OCI-LY7 (cell line): Measurements from ENCODE around the gene CAPN5. TPM values are rescaled to one million over a fixed set of nuclear protein-coding genes. Genes with fewer than 3 reads are reported as not detected.

Source experiments
- BruUV-seq: library from RNA; stranded (reverse); fragments of 400-500 nt; replicated peaks from 2 replicates; lab custom pipeline; 2021; lab: Mats Ljungman, UMichigan
- CTCF ChIA-PET: fragments of 300-600 bp; sonication (Branson Sonifier 250); formaldehyde crosslinking; loops from one replicate; lab custom pipeline; 2022; ENCODE audit warnings: antibody characterized with exemption; ENCODE audit not compliant: unreplicated experiment; lab: Charles Lee
- POLR2A ChIA-PET: fragments of 300-600 bp; sonication (Branson Sonifier 250); formaldehyde crosslinking; loops from one replicate; lab custom pipeline; 2022; ENCODE audit warnings: antibody characterized with exemption; lab: Charles Lee
- DNase-seq: peaks from one replicate; pipeline ENCODE4 v3.0.0-alpha.2; 2015; ENCODE audit warnings: low spot score
- H2AFZ ChIP-seq: fragments of 200-600 bp; sonication (generic), shearing (Covaris generic); 2 replicates; pipeline ENCODE4 v1.6.1; 2014; ENCODE audit warnings: mild to moderate bottlenecking, antibody characterized with exemption, low read length, moderate library complexity
- H3K27ac ChIP-seq: fragments of 200-600 bp; sonication (generic); 2 replicates; pipeline ENCODE4 v1.5.1; 2014; ENCODE audit warnings: mixed run types, low read depth, mild to moderate bottlenecking, moderate library complexity, low read length, inconsistent platforms; ENCODE audit not compliant: poor library complexity, severe bottlenecking
- H3K36me3 ChIP-seq: fragments of 200-600 bp; sonication (generic); 2 replicates; pipeline ENCODE4 v1.6.1; 2014; ENCODE audit warnings: mild to moderate bottlenecking, antibody characterized with exemption, low read length, moderate library complexity, mixed read lengths; ENCODE audit not compliant: insufficient read depth
- H3K4me1 ChIP-seq: fragments of 200-600 bp; sonication (generic); 2 replicates; pipeline ENCODE4 v1.5.1; 2014; ENCODE audit warnings: mild to moderate bottlenecking, low read length; ENCODE audit not compliant: insufficient read depth, poor library complexity, severe bottlenecking
- H3K4me2 ChIP-seq: fragments of 200-600 bp; sonication (generic); 2 replicates; pipeline ENCODE4 v1.6.1; 2014; ENCODE audit warnings: mild to moderate bottlenecking, low read length
- H3K4me3 ChIP-seq: fragments of 200-600 bp; sonication (generic); 2 replicates; pipeline ENCODE4 v1.5.1; 2014; ENCODE audit warnings: mild to moderate bottlenecking, low read depth, low read length; ENCODE audit not compliant: poor library complexity, severe bottlenecking
- H3K79me2 ChIP-seq: fragments of 200-600 bp; sonication (generic); 2 replicates; pipeline ENCODE4 v1.6.1; 2016; ENCODE audit warnings: low read depth, mild to moderate bottlenecking, low read length, moderate library complexity, mixed read lengths; ENCODE audit not compliant: insufficient read depth
- H3K9me2 ChIP-seq: fragments of 200-600 bp; sonication (generic); 2 replicates; pipeline ENCODE4 v1.6.1; 2016; ENCODE audit warnings: mild to moderate bottlenecking, low read length, mixed read lengths; ENCODE audit not compliant: insufficient read depth
- H3K9me3 ChIP-seq: fragments of 200-600 bp; sonication (generic); 2 replicates; pipeline ENCODE4 v1.6.1; 2014; ENCODE audit warnings: mild to moderate bottlenecking, mixed run types, low read length, mixed read lengths
- H4K20me1 ChIP-seq: fragments of 200-600 bp; sonication (generic); 2 replicates; pipeline ENCODE4 v1.6.1; 2014; ENCODE audit warnings: mild to moderate bottlenecking, antibody characterized with exemption, low read length, moderate library complexity, mixed read lengths; ENCODE audit not compliant: insufficient read depth
- CTCF ChIP-seq: fragments of 200-600 bp; sonication (generic); conservative IDR thresholded peaks from 2 replicates; pipeline ENCODE4 v1.5.1; 2014; ENCODE audit warnings: mild to moderate bottlenecking, antibody characterized with exemption, low read length, moderate library complexity, mixed read lengths
- EZH2phosphoT487 ChIP-seq: fragments of 200-600 bp; sonication (generic); IDR thresholded peaks from 2 replicates; pipeline ENCODE4 v1.6.1; 2018; ENCODE audit warnings: low read depth, borderline replicate concordance, mild to moderate bottlenecking, mixed run types, antibody characterized with exemption, low read length, moderate library complexity, mixed read lengths
- intact Hi-C: fragments of 100-400 bp; cut with micrococcal nuclease; formaldehyde crosslinking; loops from one replicate; pipeline ENCODE4 v1.10.0; 2022; ENCODE audit not compliant: unreplicated experiment
- total RNA-seq, 2 experiments: library from RNA; depleted of rRNA in 1 of 2; stranded (reverse); fragments of >200 nt in 1 of 2; shearing (Covaris generic) in 1 of 2; gene quantifications; 2 replicates each; pipeline ENCODE4 v1.2.3, GENCODE V29; 2014 to 2022

CAPN5 gene
- total RNA-seq, 2 experiments from 2014 or later: 1.4 to 1.5 TPM

GRCh38 chr11:77118971-77119370, 52.2 kb downstream of the CAPN5 start:
- DNase-seq: no peak
- Histone ChIP-seq H3K4me3 (no peak overlapping the region), H2AFZ (no peak overlapping the region), H3K27ac (no peak overlapping the region), H3K79me2 (no peaks in the 10 kb centered on the region), H3K4me2 (no peak overlapping the region), H3K9me3 (no peaks in the 10 kb centered on the region), H3K36me3 (no peaks in the 10 kb centered on the region), H4K20me1 (no peaks in the 10 kb centered on the region), H3K4me1 (no peaks in the 10 kb centered on the region), H3K9me2 (no peaks in the 10 kb centered on the region)
- intact Hi-C loops: no loop called here
- POLR2A ChIA-PET: no interaction called here
- no TSS peak for BruUV-seq
- CTCF ChIA-PET: no interaction called here
- TF ChIP-seq CTCF (no peak), EZH2phosphoT487 (no peak)

- Histone ChIP-seq H3K9me3 (no peaks in the 10 kb centered on the region), H3K4me2 (no peak overlapping the region), H3K9me2 (no peaks in the 10 kb centered on the region), H2AFZ (no peak overlapping the region), H3K4me3 (no peak overlapping the region), H3K36me3 (no peaks in the 10 kb centered on the region), H3K4me1 (no peaks in the 10 kb centered on the region), H4K20me1 (no peaks in the 10 kb centered on the region), H3K27ac (no peak overlapping the region), H3K79me2 (no peaks in the 10 kb centered on the region)
- no peak for DNase-seq
- intact Hi-C loops: no loop called here
- TF ChIP-seq EZH2phosphoT487: no peak
- no peak for TF ChIP-seq CTCF
- BruUV-seq: no TSS peak
- ChIA-PET CTCF (no interaction called here), POLR2A (no interaction called here)
These were observed 52.8 kb downstream of the CAPN5 start for GRCh38 chr11:77119531-77119936.

- Histone ChIP-seq H3K4me2 (no peak overlapping the region), H4K20me1 (no peaks in the 10 kb centered on the region), H3K9me2 (no peaks in the 10 kb centered on the region), H3K36me3 (no peaks in the 10 kb centered on the region), H3K27ac (no peak overlapping the region), H3K9me3 (no peaks in the 10 kb centered on the region), H3K79me2 (no peaks in the 10 kb centered on the region), H2AFZ (no peak overlapping the region), H3K4me3 (no peak overlapping the region), H3K4me1 (no peaks in the 10 kb centered on the region)
- intact Hi-C loops: no loop called here
- CTCF ChIA-PET: interaction anchor here (0.6 kb wide), 1 partner anchor 78 kb away, joined by 3 read pairs; no protein-coding TSS in a partner anchor
- POLR2A ChIA-PET: no interaction called here
- BruUV-seq: no TSS peak
- no peak for TF ChIP-seq EZH2phosphoT487
- no peak for TF ChIP-seq CTCF
- DNase-seq: no peak
These were observed 53.8 kb downstream of the CAPN5 start for GRCh38 chr11:77120571-77120970.
